Lower leg skin (tissue), 3 donors: ENCODE results near the gene NUP50.

Experiments
- POLR2A ChIP-seq, 2 donors: fragments of 450-650 bp; IDR thresholded peaks; one replicate each; pipeline ENCODE4 v1.6.1; 2016 to 2017; ENCODE audit warnings: antibody characterized with exemption in 2 of 2, mild to moderate bottlenecking in 1 of 2, moderate library complexity in 1 of 2
- TF ChIP-seq, protein P1 (sequence below), 3 donors: fragments of 450-650 bp; IDR thresholded peaks; one replicate each; pipeline ENCODE4 v1.5.1; 2016; ENCODE audit warnings: antibody characterized with exemption in 3 of 3, mild to moderate bottlenecking in 3 of 3, moderate library complexity in 2 of 3

DNA sequence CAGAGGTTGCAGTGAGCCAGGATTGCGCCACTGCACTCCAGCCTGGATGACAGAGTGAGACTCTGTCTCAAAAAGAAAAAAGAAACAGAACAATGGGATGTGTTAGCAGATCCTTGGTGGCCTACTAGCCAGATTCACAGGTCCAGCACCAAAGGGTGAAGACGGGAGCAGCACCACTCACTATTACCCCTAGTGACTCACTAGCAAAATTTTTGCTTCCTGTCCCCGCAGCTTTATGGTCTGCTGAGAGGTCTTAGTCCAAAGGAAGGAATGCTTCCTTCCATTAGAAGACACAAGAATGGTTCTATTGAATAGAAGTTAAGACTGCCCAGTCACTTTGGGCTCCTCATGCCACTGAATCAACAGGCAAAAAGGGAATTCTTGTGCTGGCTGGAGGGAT, 35.9 kb upstream of the NUP50 start:
- TF ChIP-seq, protein P1, sequence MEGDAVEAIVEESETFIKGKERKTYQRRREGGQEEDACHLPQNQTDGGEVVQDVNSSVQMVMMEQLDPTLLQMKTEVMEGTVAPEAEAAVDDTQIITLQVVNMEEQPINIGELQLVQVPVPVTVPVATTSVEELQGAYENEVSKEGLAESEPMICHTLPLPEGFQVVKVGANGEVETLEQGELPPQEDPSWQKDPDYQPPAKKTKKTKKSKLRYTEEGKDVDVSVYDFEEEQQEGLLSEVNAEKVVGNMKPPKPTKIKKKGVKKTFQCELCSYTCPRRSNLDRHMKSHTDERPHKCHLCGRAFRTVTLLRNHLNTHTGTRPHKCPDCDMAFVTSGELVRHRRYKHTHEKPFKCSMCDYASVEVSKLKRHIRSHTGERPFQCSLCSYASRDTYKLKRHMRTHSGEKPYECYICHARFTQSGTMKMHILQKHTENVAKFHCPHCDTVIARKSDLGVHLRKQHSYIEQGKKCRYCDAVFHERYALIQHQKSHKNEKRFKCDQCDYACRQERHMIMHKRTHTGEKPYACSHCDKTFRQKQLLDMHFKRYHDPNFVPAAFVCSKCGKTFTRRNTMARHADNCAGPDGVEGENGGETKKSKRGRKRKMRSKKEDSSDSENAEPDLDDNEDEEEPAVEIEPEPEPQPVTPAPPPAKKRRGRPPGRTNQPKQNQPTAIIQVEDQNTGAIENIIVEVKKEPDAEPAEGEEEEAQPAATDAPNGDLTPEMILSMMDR (IDR thresholded peaks at IDR 0.05) = no peak
- no peak for TF ChIP-seq POLR2A (IDR thresholded peaks at IDR 0.05)
